HL-60 (cell line): Measurements from ENCODE around the gene PACSIN1.

Source experiments
- DNase-seq, 2 experiments: peaks; one replicate each; pipeline ENCODE4 v3.0.0-alpha.2; 2010 to 2020; ENCODE audit warnings: low read depth in 1 of 2, low spot score in 1 of 2
- H3K27ac ChIP-seq: fragments of 250-450 bp; sonication (Bioruptor Pico); replicated peaks from 2 replicates; pipeline ENCODE4 v1.5.1; 2020; ENCODE audit warnings: mild to moderate bottlenecking, moderate library complexity
- H3K27me3 ChIP-seq: fragments of 250-450 bp; sonication (Bioruptor Pico); 2 replicates; pipeline ENCODE4 v1.5.1; 2021; ENCODE audit warnings: mild to moderate bottlenecking, moderate library complexity; ENCODE audit not compliant: insufficient read depth, poor library complexity, severe bottlenecking
- H3K4me3 ChIP-seq: replicated peaks from 2 replicates; pipeline ENCODE4 v1.5.1; 2011; ENCODE audit warnings: mild to moderate bottlenecking, control low read depth, low read length; ENCODE audit not compliant: insufficient read depth
- GABPA ChIP-seq: IDR thresholded peaks from 2 replicates; pipeline ENCODE4 v1.6.1; 2012; ENCODE audit warnings: low read depth
- POLR2AphosphoS5 ChIP-seq: IDR thresholded peaks from 2 replicates; pipeline ENCODE4 v1.6.1; 2012; ENCODE audit warnings: low read depth
- SPI1 ChIP-seq: IDR thresholded peaks from 2 replicates; pipeline ENCODE4 v1.6.1; 2012; ENCODE audit warnings: low read depth, mild to moderate bottlenecking, borderline replicate concordance
- long read RNA-seq: library from polyadenylated mRNA; unstranded; transcript quantifications from one replicate; pipeline ENCODE4 v2.0.0, GENCODE V29; 2020
- TF ChIP-seq, protein P1 (sequence below): IDR thresholded peaks from 2 replicates; pipeline ENCODE4 v1.6.1; 2012; ENCODE audit warnings: low read depth; ENCODE audit not compliant: insufficient replicate concordance
- TF ChIP-seq, protein P2 (sequence below): IDR thresholded peaks from one replicate; pipeline ENCODE4 v1.5.1; 2011; ENCODE audit warnings: low read length, control low read depth, inconsistent platforms; ENCODE audit not compliant: insufficient read depth

PACSIN1 gene, protein sequence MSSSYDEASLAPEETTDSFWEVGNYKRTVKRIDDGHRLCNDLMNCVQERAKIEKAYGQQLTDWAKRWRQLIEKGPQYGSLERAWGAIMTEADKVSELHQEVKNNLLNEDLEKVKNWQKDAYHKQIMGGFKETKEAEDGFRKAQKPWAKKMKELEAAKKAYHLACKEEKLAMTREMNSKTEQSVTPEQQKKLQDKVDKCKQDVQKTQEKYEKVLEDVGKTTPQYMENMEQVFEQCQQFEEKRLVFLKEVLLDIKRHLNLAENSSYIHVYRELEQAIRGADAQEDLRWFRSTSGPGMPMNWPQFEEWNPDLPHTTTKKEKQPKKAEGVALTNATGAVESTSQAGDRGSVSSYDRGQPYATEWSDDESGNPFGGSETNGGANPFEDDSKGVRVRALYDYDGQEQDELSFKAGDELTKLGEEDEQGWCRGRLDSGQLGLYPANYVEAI
- long read RNA-seq: 0 reads

DNA sequence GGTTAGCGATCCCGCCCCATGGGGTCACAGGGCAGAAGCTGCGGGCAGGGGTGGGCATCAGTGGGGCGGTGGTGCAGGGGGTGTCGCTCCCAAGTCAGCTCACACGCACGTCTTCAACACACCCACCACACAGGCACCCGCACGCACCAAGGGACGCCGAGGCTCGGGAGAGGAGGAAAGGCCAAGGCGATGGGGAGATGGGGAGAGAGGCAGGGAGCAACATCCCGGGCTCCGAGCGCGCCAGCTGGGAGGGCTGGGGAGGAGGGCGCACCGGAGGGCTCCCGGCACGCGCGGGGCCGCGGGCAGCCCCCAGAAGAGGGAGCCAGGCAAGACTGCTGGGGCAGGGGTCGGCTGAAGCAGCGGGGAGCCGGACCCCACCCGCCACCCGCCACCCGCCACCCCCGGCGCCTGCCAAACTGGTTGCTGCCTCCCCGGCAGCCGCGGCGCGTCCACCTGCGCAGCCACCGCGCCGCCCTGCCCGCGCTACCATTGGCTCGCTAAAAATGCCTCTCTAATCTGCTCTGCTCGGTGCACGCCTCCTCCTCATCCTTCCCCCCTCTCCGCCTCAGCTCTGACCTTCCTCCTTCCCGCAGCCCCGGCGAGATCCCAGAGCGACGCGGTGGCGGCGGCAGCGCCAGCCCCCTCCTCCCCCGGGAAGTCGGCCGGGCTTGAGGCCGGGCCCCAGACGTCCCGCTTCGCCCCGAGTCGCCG is at the start of gene PACSIN1:
TSS of gene PACSIN1 (plus strand) at position 546 of the 711 bp plus-strand sequence. CDS start 60,230 bp downstream, outside the sequence.
- no peak for DNase-seq
- peaks cover 16% of the 10 kb centered on the region for H3K27me3 ChIP-seq
- TF ChIP-seq GABPA (no peak), POLR2AphosphoS5 (no peak), SPI1 (no peak)
- TF ChIP-seq, protein P1, sequence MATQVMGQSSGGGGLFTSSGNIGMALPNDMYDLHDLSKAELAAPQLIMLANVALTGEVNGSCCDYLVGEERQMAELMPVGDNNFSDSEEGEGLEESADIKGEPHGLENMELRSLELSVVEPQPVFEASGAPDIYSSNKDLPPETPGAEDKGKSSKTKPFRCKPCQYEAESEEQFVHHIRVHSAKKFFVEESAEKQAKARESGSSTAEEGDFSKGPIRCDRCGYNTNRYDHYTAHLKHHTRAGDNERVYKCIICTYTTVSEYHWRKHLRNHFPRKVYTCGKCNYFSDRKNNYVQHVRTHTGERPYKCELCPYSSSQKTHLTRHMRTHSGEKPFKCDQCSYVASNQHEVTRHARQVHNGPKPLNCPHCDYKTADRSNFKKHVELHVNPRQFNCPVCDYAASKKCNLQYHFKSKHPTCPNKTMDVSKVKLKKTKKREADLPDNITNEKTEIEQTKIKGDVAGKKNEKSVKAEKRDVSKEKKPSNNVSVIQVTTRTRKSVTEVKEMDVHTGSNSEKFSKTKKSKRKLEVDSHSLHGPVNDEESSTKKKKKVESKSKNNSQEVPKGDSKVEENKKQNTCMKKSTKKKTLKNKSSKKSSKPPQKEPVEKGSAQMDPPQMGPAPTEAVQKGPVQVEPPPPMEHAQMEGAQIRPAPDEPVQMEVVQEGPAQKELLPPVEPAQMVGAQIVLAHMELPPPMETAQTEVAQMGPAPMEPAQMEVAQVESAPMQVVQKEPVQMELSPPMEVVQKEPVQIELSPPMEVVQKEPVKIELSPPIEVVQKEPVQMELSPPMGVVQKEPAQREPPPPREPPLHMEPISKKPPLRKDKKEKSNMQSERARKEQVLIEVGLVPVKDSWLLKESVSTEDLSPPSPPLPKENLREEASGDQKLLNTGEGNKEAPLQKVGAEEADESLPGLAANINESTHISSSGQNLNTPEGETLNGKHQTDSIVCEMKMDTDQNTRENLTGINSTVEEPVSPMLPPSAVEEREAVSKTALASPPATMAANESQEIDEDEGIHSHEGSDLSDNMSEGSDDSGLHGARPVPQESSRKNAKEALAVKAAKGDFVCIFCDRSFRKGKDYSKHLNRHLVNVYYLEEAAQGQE: no peak
- TF ChIP-seq, protein P2, sequence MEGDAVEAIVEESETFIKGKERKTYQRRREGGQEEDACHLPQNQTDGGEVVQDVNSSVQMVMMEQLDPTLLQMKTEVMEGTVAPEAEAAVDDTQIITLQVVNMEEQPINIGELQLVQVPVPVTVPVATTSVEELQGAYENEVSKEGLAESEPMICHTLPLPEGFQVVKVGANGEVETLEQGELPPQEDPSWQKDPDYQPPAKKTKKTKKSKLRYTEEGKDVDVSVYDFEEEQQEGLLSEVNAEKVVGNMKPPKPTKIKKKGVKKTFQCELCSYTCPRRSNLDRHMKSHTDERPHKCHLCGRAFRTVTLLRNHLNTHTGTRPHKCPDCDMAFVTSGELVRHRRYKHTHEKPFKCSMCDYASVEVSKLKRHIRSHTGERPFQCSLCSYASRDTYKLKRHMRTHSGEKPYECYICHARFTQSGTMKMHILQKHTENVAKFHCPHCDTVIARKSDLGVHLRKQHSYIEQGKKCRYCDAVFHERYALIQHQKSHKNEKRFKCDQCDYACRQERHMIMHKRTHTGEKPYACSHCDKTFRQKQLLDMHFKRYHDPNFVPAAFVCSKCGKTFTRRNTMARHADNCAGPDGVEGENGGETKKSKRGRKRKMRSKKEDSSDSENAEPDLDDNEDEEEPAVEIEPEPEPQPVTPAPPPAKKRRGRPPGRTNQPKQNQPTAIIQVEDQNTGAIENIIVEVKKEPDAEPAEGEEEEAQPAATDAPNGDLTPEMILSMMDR: no peak
- H3K27ac ChIP-seq: no peak within 1 kb of the TSS
- H3K4me3 ChIP-seq: no peak within 1 kb of the TSS

DNA sequence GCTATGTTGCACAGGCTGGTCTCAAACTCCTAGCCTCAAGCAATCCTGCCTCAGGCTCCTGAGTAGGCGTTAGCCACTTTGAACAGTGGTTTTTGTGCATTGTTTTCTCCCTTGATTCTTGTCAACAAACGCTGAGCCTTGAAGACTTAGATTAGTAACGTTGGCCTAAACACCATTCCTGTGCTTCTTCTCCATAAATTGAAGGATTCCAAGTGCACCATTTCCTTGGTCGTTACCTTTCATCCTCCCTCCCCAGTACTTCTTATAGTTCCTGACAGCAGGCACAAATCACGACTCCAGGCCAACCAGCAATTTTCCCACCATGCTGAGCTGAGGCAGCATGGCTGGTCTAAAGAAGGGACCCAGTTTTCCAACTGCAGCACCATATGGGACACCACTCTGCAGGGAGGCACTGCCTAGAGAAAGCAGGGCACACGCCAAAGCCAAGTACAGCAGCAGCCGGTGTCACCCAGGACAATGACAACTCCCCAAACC is 49.0 kb upstream of the PACSIN1 start:
- Histone ChIP-seq H3K4me3 (no peak overlapping the region), H3K27me3 (no peaks in the 10 kb centered on the region), H3K27ac (no peak overlapping the region)
- TF ChIP-seq SPI1: no peak
- no peak for TF ChIP-seq GABPA
- TF ChIP-seq POLR2AphosphoS5: peak; percentile 60
- TF ChIP-seq, protein P1: no peak
- no peak for DNase-seq

DNA sequence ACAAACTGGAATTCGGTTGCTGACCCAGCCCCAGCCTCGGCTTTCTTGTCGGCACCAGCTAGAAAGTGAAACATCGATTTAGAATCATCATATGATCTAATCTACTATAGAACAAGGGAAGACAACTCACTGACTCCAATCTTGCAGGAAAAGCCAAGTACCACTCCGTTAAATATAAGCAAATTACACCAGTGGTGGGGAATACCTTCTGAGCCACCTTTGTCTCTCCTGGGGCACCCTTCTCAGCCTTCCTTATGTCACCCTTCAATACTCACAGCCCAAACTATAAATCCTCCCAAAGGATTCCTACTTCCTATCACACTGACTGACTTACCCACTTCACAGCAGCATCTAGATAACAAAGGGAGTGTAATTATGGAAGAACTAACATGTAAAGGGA is 47.5 kb upstream of the PACSIN1 start:
- H3K4me3 ChIP-seq: no peak overlapping the region
- H3K27ac ChIP-seq: no peak overlapping the region
- no peaks in the 10 kb centered on the region for H3K27me3 ChIP-seq
- no peak for DNase-seq
- TF ChIP-seq, protein P2: no peak
- TF ChIP-seq SPI1: no peak
- no peak for TF ChIP-seq POLR2AphosphoS5
- TF ChIP-seq, protein P1: no peak
- no peak for TF ChIP-seq GABPA
